K562 (cell line): Measurements from ENCODE around the gene ADAM15. TPM values are rescaled to one million over a fixed set of nuclear protein-coding genes. Genes with fewer than 3 reads are reported as not detected.

Source experiments
- CEBPG ChIP-seq, 3 experiments: fragments of 200-800 bp in 1 of 3; sonication (Bioruptor generic) in 1 of 3; sonication (generic) in 1 of 3; formaldehyde crosslinking in 1 of 3; IDR thresholded peaks in 2 of 3; conservative IDR thresholded peaks in 1 of 3; 2 replicates each; pipeline versions ENCODE4 v1.6.1 to v1.8.0; 2016 to 2022; ENCODE audit warnings: missing compliant biosample characterization in 2 of 3, missing genetic modification characterization in 2 of 3, mild to moderate bottlenecking in 1 of 3, missing genetic modification reagents in 1 of 3
- E2F1 ChIP-seq: sonication (generic); formaldehyde crosslinking; IDR thresholded peaks from 2 replicates; pipeline ENCODE4 v1.8.1; 2023; ENCODE audit warnings: mild to moderate bottlenecking, missing genetic modification reagents, moderate library complexity
- EGR1 ChIP-seq: fragments of 450-650 bp; conservative IDR thresholded peaks from 2 replicates; pipeline ENCODE4 v1.6.1; 2017; ENCODE audit warnings: mild to moderate bottlenecking
- GABPB1 ChIP-seq: sonication (generic); formaldehyde crosslinking; IDR thresholded peaks from 2 replicates; pipeline ENCODE4 v1.8.0; 2022; ENCODE audit warnings: mild to moderate bottlenecking, missing genetic modification reagents
- HLTF ChIP-seq: fragments of 450-650 bp; IDR thresholded peaks from 2 replicates; pipeline ENCODE4 v1.6.1; 2016
- HMGN3 ChIP-seq: IDR thresholded peaks from 2 replicates; pipeline ENCODE4 v1.6.1; 2011; ENCODE audit warnings: borderline replicate concordance, low read depth, mild to moderate bottlenecking, mixed read lengths, low read length; ENCODE audit not compliant: insufficient read length; ENCODE audit errors: extremely low read depth
- MAFG ChIP-seq: fragments of 450-650 bp; conservative IDR thresholded peaks from 2 replicates; pipeline ENCODE4 v1.6.1; 2016; ENCODE audit warnings: missing genetic modification characterization, missing compliant biosample characterization
- MITF ChIP-seq: IDR thresholded peaks from 2 replicates; pipeline ENCODE4 v1.6.1; 2014; ENCODE audit warnings: antibody characterized with exemption
- NFIC ChIP-seq: fragments of 450-650 bp; IDR thresholded peaks from 2 replicates; pipeline ENCODE4 v1.6.1; 2017; ENCODE audit warnings: mild to moderate bottlenecking, inconsistent platforms
- OTX1 ChIP-seq: fragments of 450-650 bp; formaldehyde crosslinking; IDR thresholded peaks from 2 replicates; pipeline ENCODE4 v1.4.0; 2022; ENCODE audit warnings: mild to moderate bottlenecking
- PHF8 ChIP-seq: fragments of 200-600 bp; sonication (generic); IDR thresholded peaks from 2 replicates; pipeline ENCODE4 v1.6.1; 2012; ENCODE audit warnings: mixed run types, mild to moderate bottlenecking, inconsistent platforms, low read length, moderate library complexity, borderline replicate concordance
- PPARD ChIP-seq: fragments of 250-450 bp; sonication (Bioruptor Pico); IDR thresholded peaks from 2 replicates; pipeline ENCODE4 v1.8.0; 2022; ENCODE audit warnings: inconsistent platforms, mild to moderate bottlenecking, moderate library complexity
- RBM39 ChIP-seq: fragments of 200-400 bp; formaldehyde crosslinking; optimal IDR thresholded peaks from 2 replicates; pipeline ENCODE3; 2018; ENCODE audit warnings: low read depth, low read length
- SIN3A ChIP-seq, 2 experiments: fragments of 150-350 bp in 1 of 2; IDR thresholded peaks; 2 replicates each; pipeline ENCODE4 v1.6.1; 2011 to 2016; ENCODE audit warnings: borderline replicate concordance in 2 of 2, low read depth in 2 of 2, low read length in 2 of 2, mild to moderate bottlenecking in 2 of 2, moderate library complexity in 2 of 2; ENCODE audit not compliant: control insufficient read depth in 1 of 2
- SMAD3 ChIP-seq: fragments of 450-650 bp; formaldehyde crosslinking; conservative IDR thresholded peaks from 2 replicates; pipeline ENCODE4 v1.4.0; 2020; ENCODE audit warnings: mild to moderate bottlenecking
- THRB ChIP-seq: fragments of 450-650 bp; formaldehyde crosslinking; conservative IDR thresholded peaks from 2 replicates; pipeline ENCODE4 v1.4.0; 2022; ENCODE audit warnings: mild to moderate bottlenecking, missing genetic modification characterization
- ZBTB2 ChIP-seq: fragments of 450-650 bp; IDR thresholded peaks from 2 replicates; pipeline ENCODE4 v1.6.1; 2016; ENCODE audit warnings: antibody characterized with exemption
- ZBTB8A ChIP-seq: fragments of 450-650 bp; IDR thresholded peaks from 2 replicates; pipeline ENCODE4 v1.6.1; 2018; ENCODE audit warnings: mild to moderate bottlenecking, moderate library complexity; ENCODE audit not compliant: partially characterized antibody
- ZNF175 ChIP-seq: fragments of 200-800 bp; sonication (Bioruptor generic); IDR thresholded peaks from 2 replicates; pipeline ENCODE4 v1.6.1; 2016; ENCODE audit warnings: low read depth, mild to moderate bottlenecking, missing genetic modification characterization, missing compliant biosample characterization
- ZNF224 ChIP-seq: sonication (generic); formaldehyde crosslinking; IDR thresholded peaks from 2 replicates; pipeline ENCODE4 v1.8.0; 2022; ENCODE audit warnings: mild to moderate bottlenecking, missing genetic modification reagents
- ZNF644 ChIP-seq: fragments of 200-800 bp; sonication (Bioruptor generic); IDR thresholded peaks from 2 replicates; pipeline ENCODE4 v1.6.1; 2016; ENCODE audit warnings: low read depth, missing genetic modification characterization, missing compliant biosample characterization
- ZNF780A ChIP-seq: fragments of 250-450 bp; sonication (Bioruptor Pico); IDR thresholded peaks from 2 replicates; pipeline ENCODE4 v1.5.0; 2021; ENCODE audit warnings: mild to moderate bottlenecking
- polyA plus RNA-seq, 8 experiments: library from polyadenylated mRNA; depleted of rRNA in 4 of 8; stranded (reverse) in 5 of 8; unstranded in 3 of 8; fragments of >200 nt; fragmentation: Nextera tagmentation in 2 of 8; fragmentation: Illumina TruSeq in 1 of 8; extraction: Ambion mirVana in 2 of 8; extraction: Trizol in 1 of 8; gene quantifications; 2 replicates each; pipeline versions ENCODE4 v1.2.1 to v1.2.3, GENCODE V29; 2011 to 2014; ENCODE audit warnings: inconsistent platforms in 1 of 8, missing spikeins in 1 of 8
- total RNA-seq, 7 experiments: library from RNA; depleted of rRNA in 6 of 7; stranded (reverse); fragments of >200 nt in 6 of 7; fragmentation: Illumina TruSeq in 2 of 7; extraction: Trizol in 2 of 7; gene quantifications; 2 replicates each; pipeline versions ENCODE4 v1.2.1 to v1.2.3, GENCODE V29; 2011 to 2021; ENCODE audit warnings: low replicate concordance in 1 of 7

ADAM15 gene
- total and polyA plus RNA-seq, 9 of the 15 experiments (the other 6 are each of a cell fraction or from before 2014, with no cell fraction given) = 0.69 to 72.3 (median 32.8) TPM

- TF ChIP-seq HMGN3 (no peak), ZNF780A (CRISPR knock-in tag) (no peak), ZBTB8A (no peak), SIN3A (IDR thresholded peaks at IDR 0.05; ENCODE audit: borderline replicate concordance in 2 of 2, control insufficient read depth in 1 of 2, low read depth in 2 of 2, low read length in 2 of 2) (no peak), THRB (CRISPR knock-in tag) (no peak), ZBTB2 (no peak), NFIC (peak; percentile 99), EGR1 (peak; percentile 79), HLTF (no peak), OTX1 (CRISPR knock-in tag) (no peak), MITF (0 out of 2 replicates have a peak, but pooled peaks have one; percentile 9), MAFG (tag) (no peak), PPARD (CRISPR knock-in tag) (no peak), CEBPG (CRISPR knock-in tag; IDR thresholded peaks at IDR 0.05) (no peak), CEBPG (tag; conservative IDR thresholded peaks at IDR 0.05 in 1 of 2, IDR thresholded peaks at IDR 0.05 in 1 of 2) (no peak), E2F1 (CRISPR knock-in tag) (no peak), PHF8 (no peak), ZNF224 (CRISPR knock-in tag) (no peak), GABPB1 (CRISPR knock-in tag) (no peak), RBM39 (no peak), SMAD3 (CRISPR knock-in tag) (no peak), ZNF175 (no peak), ZNF644 (tag) (no peak)
These were observed 33.0 kb downstream of the ADAM15 start (continued) for GRCh38 chr1:155083865-155084721.
